ENCODE results near the gene NCOA3. TPM values are rescaled to one million over a fixed set of nuclear protein-coding genes. Genes with fewer than 3 reads are reported as not detected.
"Not testable (repeated sequence)": the region's sequence is repeated elsewhere in the genome, so short reads cannot be mapped to it uniquely, and the experiment has no call there.

NCOA3 gene
- total RNA-seq, 1 experiment from 2014 or later, result 23.3 TPM

- H3K4me2 ChIP-seq (ENCODE audit: insufficient read depth, insufficient read length, low read length); H3T11ph ChIP-seq (ENCODE audit: low read length); H4K5ac ChIP-seq (ENCODE audit: insufficient read length, low read depth, low read length); H4K20me1 ChIP-seq (ENCODE audit: control insufficient read depth, insufficient read depth, insufficient read length); H2BK120ac ChIP-seq (ENCODE audit: low read depth, low read length, poor library complexity, severe bottlenecking); H3K9me3 ChIP-seq (ENCODE audit: control insufficient read depth, low read depth, low read length); DNase-seq; H3K4ac ChIP-seq (ENCODE audit: low read depth, low read length); H2BK15ac ChIP-seq (ENCODE audit: low read depth, low read length); H3K27me3 ChIP-seq (ENCODE audit: insufficient read depth, low read length); H3K27ac Mint-ChIP-seq; H2AK5ac ChIP-seq (ENCODE audit: insufficient read length, low read length); H4K91ac ChIP-seq (ENCODE audit: insufficient read length, low read depth, low read length); H3K4me3 Mint-ChIP-seq; H3K27me3 Mint-ChIP-seq (ENCODE audit: low read depth); H3K9ac ChIP-seq (ENCODE audit: extremely low read depth, insufficient read length, low read length); H3K79me2 ChIP-seq (ENCODE audit: insufficient read depth, low read length); H3K56ac ChIP-seq (ENCODE audit: insufficient read length, low read depth, low read length); H3K36me3 Mint-ChIP-seq (ENCODE audit: insufficient read depth in 1 of 3, low read depth in 3 of 3); H4K8ac ChIP-seq (replicated peaks; ENCODE audit: insufficient read length, low read depth, low read length); H3K14ac ChIP-seq (ENCODE audit: insufficient read depth, low read length); H3K23me2 ChIP-seq (ENCODE audit: insufficient read length, low read depth, low read length, poor library complexity, severe bottlenecking); H3K4me1 ChIP-seq (ENCODE audit: insufficient read depth, low read length); H3K9me3 Mint-ChIP-seq; H2BK20ac ChIP-seq (ENCODE audit: low read depth, low read length, poor library complexity, severe bottlenecking); H3K79me1 ChIP-seq (ENCODE audit: insufficient read depth, low read depth, low read length, poor library complexity, severe bottlenecking); H2AFZ ChIP-seq (ENCODE audit: low read length); H2BK5ac ChIP-seq (ENCODE audit: insufficient read length, low read length); H3K23ac ChIP-seq (ENCODE audit: insufficient read length, low read depth, low read length); H3K18ac ChIP-seq (ENCODE audit: insufficient read length, low read depth, low read length); H3K27ac ChIP-seq (ENCODE audit: insufficient read length, low read depth, low read length); H2BK12ac ChIP-seq (ENCODE audit: insufficient read length, low read depth, low read length): not testable (repeated sequence)
- H3K4me1 Mint-ChIP-seq, result peaks cover 48 to 54% of the 10 kb centered on the region in 2 experiments
These were observed 52.6 kb downstream of the NCOA3 start for GRCh38 chr20:47554283-47554682.

Measured in H9 (cell line).